ENCODE data around the gene ARHGAP31.
"Not testable (repeated sequence)": the region's sequence is repeated elsewhere in the genome, so short reads cannot be mapped to it uniquely, and the experiment has no call there.

Gene ARHGAP31

DNA sequence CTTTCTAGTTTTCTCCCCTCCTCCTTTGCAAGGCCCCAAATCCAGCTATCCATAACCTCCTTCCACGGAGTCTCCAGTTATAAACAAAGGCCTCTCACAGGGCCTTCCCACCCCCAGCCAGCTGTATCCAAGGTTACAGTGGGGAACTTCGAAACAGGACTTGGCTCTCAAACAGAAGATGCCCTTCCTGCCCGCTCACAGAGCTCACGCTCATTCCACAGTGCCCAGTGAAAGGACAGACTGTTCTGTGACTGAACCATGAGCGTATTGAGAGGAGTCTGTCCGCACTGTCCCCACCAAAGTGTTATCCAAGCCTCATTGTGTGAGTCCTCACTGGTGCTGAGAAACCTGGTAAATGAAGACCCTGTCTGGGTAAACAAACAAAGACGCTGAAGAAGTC lies 35.4 kb downstream of the ARHGAP31 start:
- no peak overlapping the region for H3K4me3 ChIP-seq (ENCODE audit: control insufficient read depth, low read depth, low read length)
- TF ChIP-seq, protein P1, sequence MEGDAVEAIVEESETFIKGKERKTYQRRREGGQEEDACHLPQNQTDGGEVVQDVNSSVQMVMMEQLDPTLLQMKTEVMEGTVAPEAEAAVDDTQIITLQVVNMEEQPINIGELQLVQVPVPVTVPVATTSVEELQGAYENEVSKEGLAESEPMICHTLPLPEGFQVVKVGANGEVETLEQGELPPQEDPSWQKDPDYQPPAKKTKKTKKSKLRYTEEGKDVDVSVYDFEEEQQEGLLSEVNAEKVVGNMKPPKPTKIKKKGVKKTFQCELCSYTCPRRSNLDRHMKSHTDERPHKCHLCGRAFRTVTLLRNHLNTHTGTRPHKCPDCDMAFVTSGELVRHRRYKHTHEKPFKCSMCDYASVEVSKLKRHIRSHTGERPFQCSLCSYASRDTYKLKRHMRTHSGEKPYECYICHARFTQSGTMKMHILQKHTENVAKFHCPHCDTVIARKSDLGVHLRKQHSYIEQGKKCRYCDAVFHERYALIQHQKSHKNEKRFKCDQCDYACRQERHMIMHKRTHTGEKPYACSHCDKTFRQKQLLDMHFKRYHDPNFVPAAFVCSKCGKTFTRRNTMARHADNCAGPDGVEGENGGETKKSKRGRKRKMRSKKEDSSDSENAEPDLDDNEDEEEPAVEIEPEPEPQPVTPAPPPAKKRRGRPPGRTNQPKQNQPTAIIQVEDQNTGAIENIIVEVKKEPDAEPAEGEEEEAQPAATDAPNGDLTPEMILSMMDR (IDR thresholded peaks at IDR 0.05; ENCODE audit: control insufficient read depth, insufficient read depth, low read depth, low read length, missing control alignments), result no peak
- DNase-seq (ENCODE audit: low read depth), result no peak

DNA sequence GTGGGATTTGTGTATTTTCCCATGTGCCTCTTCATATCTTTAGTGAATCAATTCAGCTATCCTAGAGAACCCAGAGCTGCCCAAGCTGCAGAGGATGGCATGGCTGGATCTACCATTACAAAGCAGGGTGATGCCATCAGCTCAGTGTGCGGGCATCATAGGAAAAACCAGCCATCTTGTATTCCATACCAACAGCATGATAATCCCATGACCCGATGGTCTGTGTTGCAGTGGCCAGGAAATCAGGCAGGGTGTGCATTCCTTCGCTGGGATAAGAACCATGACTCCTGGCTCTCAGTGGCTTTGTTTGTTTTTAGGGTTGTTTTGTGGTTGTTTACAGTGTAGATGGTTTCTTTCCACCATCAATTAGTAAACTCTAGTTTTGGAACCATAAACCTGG lies 36.0 kb downstream of the ARHGAP31 start:
- DNase-seq (ENCODE audit: low read depth), result no peak
- TF ChIP-seq, protein P1 (IDR thresholded peaks at IDR 0.05; ENCODE audit: control insufficient read depth, insufficient read depth, low read depth, low read length, missing control alignments), result no peak
- H3K4me3 ChIP-seq (ENCODE audit: control insufficient read depth, low read depth, low read length), result no peak overlapping the region

DNA sequence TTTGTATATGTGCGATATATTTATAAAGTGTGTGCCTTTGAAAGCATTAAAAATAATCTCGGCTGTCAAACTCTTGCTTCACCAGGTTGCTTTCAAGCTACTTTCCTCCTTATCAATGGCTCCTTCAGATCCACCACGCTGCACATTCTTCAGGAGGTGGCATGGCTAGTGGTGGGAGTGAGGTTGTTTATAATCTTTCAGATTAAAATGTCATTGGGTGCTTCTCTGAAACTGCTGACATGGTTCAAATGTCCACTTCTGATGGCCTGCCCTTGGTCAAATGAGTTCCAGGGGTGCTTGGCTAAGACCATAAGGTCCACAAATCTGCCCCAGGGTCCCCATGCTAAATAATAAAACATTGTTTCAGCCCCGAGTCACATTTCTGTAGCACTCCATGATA lies 36.7 kb downstream of the ARHGAP31 start:
- H3K4me3 ChIP-seq (ENCODE audit: control insufficient read depth, low read depth, low read length), result no peak overlapping the region
- no peak for DNase-seq (ENCODE audit: low read depth)
- TF ChIP-seq, protein P1 (IDR thresholded peaks at IDR 0.05; ENCODE audit: control insufficient read depth, insufficient read depth, low read depth, low read length, missing control alignments), result no peak

DNA sequence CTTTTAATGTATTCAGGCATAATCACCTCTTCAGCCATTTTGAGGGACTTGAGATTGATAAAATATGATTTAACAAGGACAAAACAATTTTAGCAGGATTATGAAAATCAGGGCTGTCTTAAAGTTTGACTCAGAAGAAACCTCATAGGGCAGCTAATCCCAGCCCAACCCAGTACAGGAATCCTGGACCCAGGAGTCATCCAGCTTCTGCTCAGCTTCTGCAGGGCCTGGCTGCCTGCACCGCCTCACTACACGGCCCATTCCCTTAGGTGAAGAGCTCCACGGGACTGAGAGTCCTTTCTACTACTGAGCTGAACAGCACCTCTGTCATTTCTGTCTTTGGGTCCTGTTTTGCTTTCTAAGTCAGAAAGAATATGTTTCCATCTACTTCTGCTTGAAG lies 37.5 kb downstream of the ARHGAP31 start:
- DNase-seq (ENCODE audit: low read depth), result no peak
- TF ChIP-seq, protein P1 (IDR thresholded peaks at IDR 0.05; ENCODE audit: control insufficient read depth, insufficient read depth, low read depth, low read length, missing control alignments), result no peak
- no peak overlapping the region for H3K4me3 ChIP-seq (ENCODE audit: control insufficient read depth, low read depth, low read length)

DNA sequence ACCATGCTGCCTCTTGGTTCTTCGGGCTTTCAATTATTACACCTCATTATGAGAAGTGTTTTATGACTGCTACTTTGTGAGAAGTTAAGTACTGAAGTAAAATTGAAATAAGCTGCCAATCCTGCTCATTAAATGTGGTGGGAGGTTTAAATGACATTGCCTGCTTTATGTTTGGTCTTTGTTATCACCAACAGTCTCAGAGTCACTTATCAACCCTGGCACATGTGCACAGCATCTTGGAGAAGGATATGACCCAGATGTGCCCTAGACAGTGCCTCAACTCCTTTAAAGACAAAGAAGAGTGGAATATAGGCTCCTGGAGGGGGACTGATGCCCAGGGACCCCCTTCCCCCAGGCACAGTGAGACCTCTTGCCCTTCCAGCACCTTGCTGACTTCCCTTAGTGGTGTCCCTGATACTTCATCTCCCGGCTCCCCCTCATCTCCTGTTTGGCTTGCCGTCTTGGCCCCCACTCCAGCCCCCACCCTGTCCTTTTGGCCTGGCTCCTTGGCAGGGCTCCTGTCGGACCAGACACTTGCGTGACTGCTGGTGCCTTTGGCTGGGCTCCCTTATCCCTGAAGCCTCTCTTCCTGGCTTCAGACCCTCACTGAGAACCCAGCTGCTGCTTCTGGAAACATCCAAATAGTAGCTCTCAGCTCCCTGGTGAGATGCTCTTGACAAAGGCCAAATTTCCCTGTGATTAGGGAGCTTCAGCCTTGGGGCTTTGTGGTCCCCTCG lies 39.8 kb downstream of the ARHGAP31 start:
- TF ChIP-seq, protein P1 (IDR thresholded peaks at IDR 0.05; ENCODE audit: control insufficient read depth, insufficient read depth, low read depth, low read length, missing control alignments), result no peak
- no peak for DNase-seq (ENCODE audit: low read depth)
- H3K4me3 ChIP-seq (ENCODE audit: control insufficient read depth, low read depth, low read length), result no peak overlapping the region

DNA sequence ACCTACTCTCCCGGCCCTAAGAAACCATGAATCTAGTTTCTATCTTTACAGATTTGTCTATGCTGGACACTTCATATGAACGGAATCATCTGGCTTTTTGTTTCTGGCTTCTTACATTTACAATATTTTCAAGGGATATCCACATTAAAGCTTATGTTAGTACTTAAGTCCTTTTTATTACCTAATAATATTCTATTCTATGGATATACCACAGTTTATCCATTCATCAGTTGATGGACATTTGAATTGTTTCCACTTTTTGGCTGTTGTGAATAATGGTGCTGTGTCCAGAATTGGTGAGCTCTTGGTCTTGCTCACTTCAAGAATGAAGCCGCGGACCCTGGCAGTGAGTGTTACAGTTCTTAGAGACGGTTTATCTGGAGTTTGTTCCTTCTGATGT lies 42.6 kb downstream of the ARHGAP31 start:
- TF ChIP-seq, protein P1 (IDR thresholded peaks at IDR 0.05; ENCODE audit: control insufficient read depth, insufficient read depth, low read depth, low read length, missing control alignments), result no peak
- H3K4me3 ChIP-seq (ENCODE audit: control insufficient read depth, low read depth, low read length), result no peak overlapping the region
- DNase-seq (ENCODE audit: low read depth), result no peak

DNA sequence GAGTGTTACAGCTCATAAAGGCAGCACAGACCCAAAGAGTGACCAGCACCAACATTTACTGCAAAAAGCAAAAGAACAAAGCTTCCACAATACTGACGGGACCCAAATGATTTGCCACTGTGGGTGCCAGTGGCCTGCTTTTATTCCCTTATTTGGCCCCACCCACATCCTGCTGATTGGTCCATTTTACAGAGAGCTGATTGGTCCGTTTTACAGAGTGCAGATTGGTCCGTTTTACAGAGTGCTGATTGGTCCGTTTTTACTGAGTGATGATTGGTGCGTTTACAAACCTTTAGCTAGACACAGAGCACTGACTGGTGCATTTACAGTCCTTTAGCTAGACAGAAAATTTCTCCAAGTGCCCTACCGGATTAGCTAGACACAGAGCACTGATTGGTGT lies 43.2 kb downstream of the ARHGAP31 start:
- not testable (repeated sequence) for DNase-seq (ENCODE audit: low read depth)

More for the DNA sequence above, 43.2 kb downstream of the ARHGAP31 start:
- not testable (repeated sequence) for H3K4me3 ChIP-seq (ENCODE audit: control insufficient read depth, low read depth, low read length)
